HG02610 (cell line): Measurements from ENCODE around the gene CDAN1.

Experiments used
- ATAC-seq: cut with Tn5 transposase; IDR thresholded peaks from one replicate; pipeline ENCODE4 v1.9.1; 2021; ENCODE audit warnings: mild to moderate bottlenecking, moderate library complexity; ENCODE audit not compliant: unreplicated experiment

The CDAN1 gene

DNA sequence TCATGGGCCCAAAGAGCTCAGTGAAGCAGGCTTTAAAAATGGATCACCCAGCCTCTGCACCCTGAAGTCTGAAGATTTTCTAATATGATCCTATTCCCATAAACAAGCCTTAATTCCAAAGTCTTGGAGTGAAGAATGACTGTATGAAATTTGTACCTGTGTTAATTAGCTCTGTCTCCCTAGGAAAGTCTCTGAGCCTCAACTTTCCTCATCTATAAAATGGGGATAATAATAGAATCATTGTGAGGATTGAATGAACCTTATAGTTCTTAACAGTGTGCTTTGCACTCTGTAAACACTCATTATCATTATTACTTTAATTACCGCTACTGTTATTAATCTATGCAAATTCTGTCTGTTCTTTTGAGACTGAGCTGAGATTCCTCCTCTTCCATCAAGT is 61.9 kb downstream of the CDAN1 start:
- no peak for ATAC-seq

- no peak for ATAC-seq
These were observed 62.5 kb downstream of the CDAN1 start for GRCh38 chr15:42674472-42674871.
